ENCODE results near the gene MARK2. TPM values are rescaled to one million over a fixed set of nuclear protein-coding genes. Genes with fewer than 3 reads are reported as not detected.

The MARK2 gene
- total and polyA plus RNA-seq, 8 donors, result 8.8 to 128 (median 19.3) TPM

- no peak overlapping the region for H3K27ac ChIP-seq
- DNase-seq, result no peak
- peaks cover 3 to 22% (median 14%) of the 10 kb centered on the region in 4 donors for H3K36me3 ChIP-seq
- H3K4me3 ChIP-seq, result no peak overlapping the region
- TF ChIP-seq POLR2AphosphoS5 (IDR thresholded peaks at IDR 0.05) (no peak), EP300 (IDR thresholded peaks at IDR 0.05) (no peak), CTCF (IDR thresholded peaks at IDR 0.05) (no peak), POLR2A (IDR thresholded peaks at IDR 0.05) (no peak)
- 74 to 77% (median 75%) methylated on average over 7 of the region's 7 CpGs for WGBS, 5 donors
- H3K4me1 ChIP-seq, result peaks cover 0 to 5% (median 3%) of the 10 kb centered on the region in 4 donors
- no peaks in the 10 kb centered on the region for H3K9me3 ChIP-seq
- no peaks in the 10 kb centered on the region for H3K27me3 ChIP-seq
- intact Hi-C loops (cut with DNase I; ENCODE audit: low total_unique reads), result loop anchor here (5.0 kb wide), 1 partner anchor 121 kb away; no protein-coding TSS in a partner anchor
Observed at GRCh38 chr11:63831326-63831725, 7.6 kb upstream of the MARK2 start.

GRCh38 chr11:63832336-63832735, 6.6 kb upstream of the MARK2 start:
- intact Hi-C loops (cut with DNase I; ENCODE audit: low total_unique reads), result loop anchor here (5.0 kb wide), 1 partner anchor 120 kb away; no protein-coding TSS in a partner anchor
- DNase-seq, result no peak

GRCh38 chr11:63833048-63833447, 5.9 kb upstream of the MARK2 start:
- DNase-seq, result no peak
- H3K4me3 ChIP-seq, result no peak overlapping the region
- H3K27ac ChIP-seq, result no peak overlapping the region
- H3K9me3 ChIP-seq, result no peaks in the 10 kb centered on the region
- peaks cover 8 to 11% (median 10%) of the 10 kb centered on the region in 4 donors for H3K4me1 ChIP-seq
- TF ChIP-seq POLR2A (IDR thresholded peaks at IDR 0.05) (no peak), EP300 (IDR thresholded peaks at IDR 0.05) (no peak), POLR2AphosphoS5 (IDR thresholded peaks at IDR 0.05) (no peak), CTCF (IDR thresholded peaks at IDR 0.05) (no peak)
- H3K27me3 ChIP-seq, result no peaks in the 10 kb centered on the region
- intact Hi-C loops (cut with DNase I; ENCODE audit: low total_unique reads), result loop anchor here (5.0 kb wide), 1 partner anchor 119 kb away; no protein-coding TSS in a partner anchor
- peaks cover 0 to 6% (median 0%) of the 10 kb centered on the region in 4 donors for H3K36me3 ChIP-seq
- 86 to 100% (median 93%) methylated on average over 2 of the region's 2 CpGs for WGBS, 5 donors

More at GRCh38 chr11:63832336-63832735, 6.6 kb upstream of the MARK2 start:
- H3K4me1 ChIP-seq, result peaks cover under 1 to 4% (median 3%) of the 10 kb centered on the region in 4 donors
- no peaks in the 10 kb centered on the region for H3K9me3 ChIP-seq
- H3K27ac ChIP-seq, result no peak overlapping the region
- H3K27me3 ChIP-seq, result no peaks in the 10 kb centered on the region
- 46 to 79% (median 62%) methylated on average over 2 of the region's 2 CpGs for WGBS, 5 donors
- H3K36me3 ChIP-seq, result peaks cover 3 to 12% (median 4%) of the 10 kb centered on the region in 4 donors
- TF ChIP-seq CTCF (IDR thresholded peaks at IDR 0.05), result no peak
- no peak for TF ChIP-seq POLR2AphosphoS5 (IDR thresholded peaks at IDR 0.05)
- no peak for TF ChIP-seq EP300 (IDR thresholded peaks at IDR 0.05)
- TF ChIP-seq POLR2A (IDR thresholded peaks at IDR 0.05), result no peak
- H3K4me3 ChIP-seq, result no peak overlapping the region

GRCh38 chr11:63834535-63835157, 4.3 kb upstream of the MARK2 start:
- H3K4me1 ChIP-seq, result peaks cover 11 to 16% (median 14%) of the 10 kb centered on the region in 4 donors
- H3K9me3 ChIP-seq, result no peaks in the 10 kb centered on the region
- DNase-seq, result no peak
- H3K36me3 ChIP-seq, result no peaks in the 10 kb centered on the region
- H3K27me3 ChIP-seq, result no peaks in the 10 kb centered on the region
- intact Hi-C loops (cut with DNase I; ENCODE audit: low total_unique reads), result loop anchor here (5.0 kb wide), 2 partner anchors 108 to 118 kb away; no protein-coding TSS in a partner anchor
- TF ChIP-seq POLR2AphosphoS5 (IDR thresholded peaks at IDR 0.05), result no peak
- TF ChIP-seq EP300 (IDR thresholded peaks at IDR 0.05), result no peak
- no peak overlapping the region for H3K4me3 ChIP-seq
- 86 to 92% (median 88%) methylated on average over 12 of the region's 12 CpGs for WGBS, 5 donors
- H3K27ac ChIP-seq, result no peak overlapping the region

GRCh38 chr11:63835158-63835545, 3.8 kb upstream of the MARK2 start:
- Histone ChIP-seq H3K9me3 (no peaks in the 10 kb centered on the region), H3K4me3 (no peak overlapping the region), H3K4me1 (peaks cover 11 to 21% (median 17%) of the 10 kb centered on the region in 4 donors), H3K27me3 (no peaks in the 10 kb centered on the region), H3K27ac (no peak overlapping the region), H3K36me3 (no peaks in the 10 kb centered on the region)
- 78 to 84% (median 81%) methylated on average over 6 of the region's 6 CpGs for WGBS, 5 donors
- TF ChIP-seq EP300 (IDR thresholded peaks at IDR 0.05), result no peak
- no peak for DNase-seq
- intact Hi-C loops (cut with DNase I; ENCODE audit: low total_unique reads), result loop anchor here (5.0 kb wide), 1 partner anchor 107 kb away; no protein-coding TSS in a partner anchor
